ENCODE data around the gene ELOVL1. TPM values are rescaled to one million over a fixed set of nuclear protein-coding genes. Genes with fewer than 3 reads are reported as not detected.

Gene ELOVL1
- polyA plus RNA-seq, 2 donors, result 123 to 264 TPM

- no peaks in the 10 kb centered on the region for H3K4me1 ChIP-seq (ENCODE audit: control insufficient read depth in 2 of 2, insufficient read depth in 2 of 2, low read length in 1 of 2)
- 91 to 93% methylated on average over 16 of the region's 16 CpGs for WGBS, 2 donors
- no peaks in the 10 kb centered on the region for H3K9me3 ChIP-seq (ENCODE audit: control insufficient read depth in 2 of 2, insufficient read depth in 1 of 2, low read depth in 1 of 2, low read length in 1 of 2)
- no peak overlapping the region for H3K27ac ChIP-seq (ENCODE audit: low read depth in 2 of 2, low read length in 1 of 2)
- no peak overlapping the region for H3K4me3 ChIP-seq (ENCODE audit: low read depth in 1 of 2, low read length in 2 of 2)
- H3K27me3 ChIP-seq (ENCODE audit: control insufficient read depth in 1 of 2, insufficient read depth in 2 of 2, low read length in 2 of 2), result no peaks in the 10 kb centered on the region
- H3K36me3 ChIP-seq (ENCODE audit: control insufficient read depth in 2 of 2, insufficient read depth in 2 of 2, low read length in 1 of 2), result no peaks in the 10 kb centered on the region
Measured at GRCh38 chr1:43321331-43321891, 46.4 kb downstream of the ELOVL1 start.

DNA sequence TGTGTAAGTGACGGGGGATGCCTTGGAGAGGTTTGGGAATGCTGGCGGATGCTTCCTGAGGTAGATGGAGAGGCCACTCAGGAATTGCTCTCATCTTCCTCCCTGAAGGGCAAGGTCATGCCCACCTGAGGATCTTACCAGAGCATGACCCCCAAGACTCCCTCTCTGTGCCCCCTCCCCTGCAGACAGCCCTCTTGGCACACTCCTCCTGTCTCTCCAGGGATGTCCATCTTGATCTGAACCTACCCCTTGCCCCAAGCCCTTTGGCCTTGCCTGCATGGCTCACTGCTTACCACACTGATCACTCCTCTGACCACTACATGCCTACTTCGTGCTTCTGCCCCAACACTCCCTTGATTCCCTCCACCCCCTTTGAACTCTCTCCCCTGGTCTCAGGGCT lies 48.0 kb downstream of the ELOVL1 start:
- Histone ChIP-seq H3K27me3 (ENCODE audit: control insufficient read depth in 1 of 2, insufficient read depth in 2 of 2, low read length in 2 of 2) (no peaks in the 10 kb centered on the region), H3K4me3 (ENCODE audit: low read depth in 1 of 2, low read length in 2 of 2) (no peak overlapping the region), H3K27ac (ENCODE audit: low read depth in 2 of 2, low read length in 1 of 2) (no peak overlapping the region), H3K4me1 (ENCODE audit: control insufficient read depth in 2 of 2, insufficient read depth in 2 of 2, low read length in 1 of 2) (no peaks in the 10 kb centered on the region), H3K9me3 (ENCODE audit: control insufficient read depth in 2 of 2, insufficient read depth in 1 of 2, low read depth in 1 of 2, low read length in 1 of 2) (no peaks in the 10 kb centered on the region), H3K36me3 (ENCODE audit: control insufficient read depth in 2 of 2, insufficient read depth in 2 of 2, low read length in 1 of 2) (no peaks in the 10 kb centered on the region)
- WGBS, 2 donors, result 67 to 76% methylated on average over 3 of the region's 3 CpGs

- Histone ChIP-seq H3K36me3 (ENCODE audit: control insufficient read depth in 2 of 2, insufficient read depth in 2 of 2, low read length in 1 of 2) (no peaks in the 10 kb centered on the region), H3K9me3 (ENCODE audit: control insufficient read depth in 2 of 2, insufficient read depth in 1 of 2, low read depth in 1 of 2, low read length in 1 of 2) (no peaks in the 10 kb centered on the region), H3K4me3 (ENCODE audit: low read depth in 1 of 2, low read length in 2 of 2) (no peak overlapping the region), H3K4me1 (ENCODE audit: control insufficient read depth in 2 of 2, insufficient read depth in 2 of 2, low read length in 1 of 2) (no peaks in the 10 kb centered on the region), H3K27ac (ENCODE audit: low read depth in 2 of 2, low read length in 1 of 2) (no peak overlapping the region), H3K27me3 (ENCODE audit: control insufficient read depth in 1 of 2, insufficient read depth in 2 of 2, low read length in 2 of 2) (no peaks in the 10 kb centered on the region)
- 92 to 94% methylated on average over 5 of the region's 5 CpGs for WGBS, 2 donors
Measured at GRCh38 chr1:43319288-43319687, 48.5 kb downstream of the ELOVL1 start.

DNA sequence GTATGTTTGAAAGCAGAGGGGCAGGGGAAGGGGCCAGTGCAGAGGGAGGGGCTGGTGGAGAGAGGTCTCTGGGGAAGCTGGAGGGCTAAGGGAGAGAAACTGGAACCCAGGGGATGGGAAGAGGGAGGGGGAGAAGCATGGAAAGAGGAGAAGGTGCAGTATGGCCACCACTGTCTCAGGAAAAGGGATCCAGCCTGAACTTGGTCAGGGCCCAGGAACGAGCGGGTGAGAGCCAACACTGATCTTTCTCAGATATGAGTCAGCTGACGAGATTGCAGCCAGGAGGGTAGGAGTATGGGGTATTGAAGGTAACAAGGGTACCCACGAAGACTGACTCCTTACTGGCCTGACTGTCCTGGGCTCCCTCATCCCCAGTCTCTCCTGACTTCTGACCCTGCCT lies 49.0 kb downstream of the ELOVL1 start:
- H3K27ac ChIP-seq (ENCODE audit: low read depth in 2 of 2, low read length in 1 of 2), result no peak overlapping the region
- no peaks in the 10 kb centered on the region for H3K27me3 ChIP-seq (ENCODE audit: control insufficient read depth in 1 of 2, insufficient read depth in 2 of 2, low read length in 2 of 2)
- whole genome bisulfite sequencing, 2 donors, result 65 to 67% methylated on average over 4 of the region's 4 CpGs
- H3K4me3 ChIP-seq (ENCODE audit: low read depth in 1 of 2, low read length in 2 of 2), result no peak overlapping the region
- H3K9me3 ChIP-seq (ENCODE audit: control insufficient read depth in 2 of 2, insufficient read depth in 1 of 2, low read depth in 1 of 2, low read length in 1 of 2), result no peaks in the 10 kb centered on the region
- no peaks in the 10 kb centered on the region for H3K4me1 ChIP-seq (ENCODE audit: control insufficient read depth in 2 of 2, insufficient read depth in 2 of 2, low read length in 1 of 2)
- H3K36me3 ChIP-seq (ENCODE audit: control insufficient read depth in 2 of 2, insufficient read depth in 2 of 2, low read length in 1 of 2), result no peaks in the 10 kb centered on the region

GRCh38 chr1:43317817-43318471 lies 49.9 kb downstream of the ELOVL1 start:
- Histone ChIP-seq H3K9me3 (ENCODE audit: control insufficient read depth in 2 of 2, insufficient read depth in 1 of 2, low read depth in 1 of 2, low read length in 1 of 2) (no peaks in the 10 kb centered on the region), H3K4me1 (ENCODE audit: control insufficient read depth in 2 of 2, insufficient read depth in 2 of 2, low read length in 1 of 2) (no peaks in the 10 kb centered on the region), H3K27me3 (ENCODE audit: control insufficient read depth in 1 of 2, insufficient read depth in 2 of 2, low read length in 2 of 2) (no peaks in the 10 kb centered on the region), H3K27ac (ENCODE audit: low read depth in 2 of 2, low read length in 1 of 2) (no peak overlapping the region), H3K36me3 (ENCODE audit: control insufficient read depth in 2 of 2, insufficient read depth in 2 of 2, low read length in 1 of 2) (no peaks in the 10 kb centered on the region), H3K4me3 (ENCODE audit: low read depth in 1 of 2, low read length in 2 of 2) (no peak overlapping the region)
- 82 to 84% methylated on average over 15 of the region's 15 CpGs for WGBS, 2 donors

DNA sequence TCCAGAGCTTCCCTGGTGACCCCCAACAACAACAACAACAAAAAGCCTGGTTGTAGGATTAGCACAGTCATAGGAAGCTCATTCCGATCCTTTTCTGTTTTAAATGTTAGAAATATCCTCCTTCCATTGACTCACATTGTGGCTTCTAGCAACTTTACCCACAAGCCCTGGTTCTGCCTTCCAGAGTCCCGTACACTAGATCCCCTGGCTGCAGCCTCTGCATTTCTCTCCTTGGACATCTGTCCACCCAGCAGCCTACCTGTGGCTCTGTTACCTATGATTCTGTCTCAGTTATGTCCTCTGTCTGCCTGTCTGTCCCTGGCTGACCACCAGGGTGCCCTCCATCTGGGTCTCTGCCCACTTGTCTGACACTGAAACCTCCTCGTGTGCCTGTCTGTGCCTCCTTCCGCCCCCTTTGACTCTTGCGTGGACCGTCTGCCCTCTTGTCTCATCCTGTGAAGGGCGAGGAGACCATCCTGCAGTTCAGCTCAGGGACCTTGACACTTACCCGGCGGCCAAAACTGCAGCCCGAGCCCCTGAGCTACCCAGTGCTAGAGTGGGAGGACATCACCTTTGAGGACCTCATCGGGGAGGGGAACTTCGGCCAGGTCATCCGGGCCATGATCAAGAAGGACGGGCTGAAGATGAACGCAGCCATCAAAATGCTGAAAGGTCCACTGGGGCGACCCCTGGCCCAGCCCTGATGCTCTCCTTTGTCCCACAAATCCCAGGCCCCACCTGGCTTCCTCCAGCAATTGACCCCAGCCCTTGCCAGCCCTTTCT lies 50.9 kb downstream of the ELOVL1 start:
- H3K9me3 ChIP-seq (ENCODE audit: control insufficient read depth in 2 of 2, insufficient read depth in 1 of 2, low read depth in 1 of 2, low read length in 1 of 2), result peaks cover 0 to 3% of the 10 kb centered on the region in 2 donors
- no peak overlapping the region for H3K27ac ChIP-seq (ENCODE audit: low read depth in 2 of 2, low read length in 1 of 2)
- no peaks in the 10 kb centered on the region for H3K4me1 ChIP-seq (ENCODE audit: control insufficient read depth in 2 of 2, insufficient read depth in 2 of 2, low read length in 1 of 2)
- H3K36me3 ChIP-seq (ENCODE audit: control insufficient read depth in 2 of 2, insufficient read depth in 2 of 2, low read length in 1 of 2), result no peaks in the 10 kb centered on the region
- 88% methylated on average over 16 of the region's 16 CpGs for WGBS, 2 donors
- H3K4me3 ChIP-seq (ENCODE audit: low read depth in 1 of 2, low read length in 2 of 2), result no peak overlapping the region
- H3K27me3 ChIP-seq (ENCODE audit: control insufficient read depth in 1 of 2, insufficient read depth in 2 of 2, low read length in 2 of 2), result no peaks in the 10 kb centered on the region

DNA sequence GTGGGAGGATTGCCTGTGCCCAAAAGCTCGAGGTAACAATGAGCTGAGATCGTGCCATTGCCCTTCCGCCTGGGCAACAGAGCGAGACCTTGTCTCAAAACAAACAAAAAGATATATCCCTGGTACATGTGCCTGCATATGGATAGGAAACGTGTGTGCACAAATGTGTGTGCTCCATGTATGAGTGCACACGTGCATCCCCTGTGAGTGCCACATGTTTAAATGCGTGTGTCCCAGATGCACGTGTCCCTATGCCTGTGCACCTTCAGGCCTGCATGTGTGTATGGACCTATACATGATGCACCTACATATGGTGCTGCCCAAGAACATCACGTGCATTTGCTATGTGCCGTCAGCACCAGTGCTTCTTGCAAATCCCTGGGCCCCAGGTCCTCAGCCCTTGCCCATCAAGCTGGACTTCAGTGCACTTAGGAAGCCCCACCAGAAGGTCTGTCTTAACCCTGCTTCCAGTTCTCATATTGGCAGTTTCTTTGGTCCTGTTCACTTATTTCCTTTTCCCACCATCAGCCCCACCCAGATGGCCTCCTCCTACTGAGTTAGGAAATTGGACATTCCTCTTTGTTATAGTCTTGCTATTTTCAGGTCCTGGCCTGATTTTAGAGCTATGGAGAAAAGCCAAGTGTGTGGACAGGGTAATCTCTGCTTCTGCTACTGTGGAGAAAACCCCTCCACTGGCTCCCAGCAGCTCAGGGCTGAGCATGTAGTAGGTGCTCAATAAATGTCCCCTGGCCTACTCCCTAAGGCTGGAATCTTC lies 51.7 kb downstream of the ELOVL1 start:
- Histone ChIP-seq H3K27me3 (ENCODE audit: control insufficient read depth in 1 of 2, insufficient read depth in 2 of 2, low read length in 2 of 2) (no peaks in the 10 kb centered on the region), H3K4me1 (ENCODE audit: control insufficient read depth in 2 of 2, insufficient read depth in 2 of 2, low read length in 1 of 2) (no peaks in the 10 kb centered on the region), H3K9me3 (ENCODE audit: control insufficient read depth in 2 of 2, insufficient read depth in 1 of 2, low read depth in 1 of 2, low read length in 1 of 2) (peaks cover 0 to 3% of the 10 kb centered on the region in 2 donors), H3K27ac (ENCODE audit: low read depth in 2 of 2, low read length in 1 of 2) (no peak overlapping the region), H3K36me3 (ENCODE audit: control insufficient read depth in 2 of 2, insufficient read depth in 2 of 2, low read length in 1 of 2) (no peaks in the 10 kb centered on the region), H3K4me3 (ENCODE audit: low read depth in 1 of 2, low read length in 2 of 2) (no peak overlapping the region)
- 87 to 92% methylated on average over 10 of the region's 10 CpGs for WGBS, 2 donors

- 80 to 87% methylated on average over 3 of the region's 3 CpGs for WGBS, 2 donors
- no peaks in the 10 kb centered on the region for H3K27me3 ChIP-seq (ENCODE audit: control insufficient read depth in 1 of 2, insufficient read depth in 2 of 2, low read length in 2 of 2)
- H3K27ac ChIP-seq (ENCODE audit: low read depth in 2 of 2, low read length in 1 of 2), result no peak overlapping the region
- H3K4me1 ChIP-seq (ENCODE audit: control insufficient read depth in 2 of 2, insufficient read depth in 2 of 2, low read length in 1 of 2), result no peaks in the 10 kb centered on the region
- H3K9me3 ChIP-seq (ENCODE audit: control insufficient read depth in 2 of 2, insufficient read depth in 1 of 2, low read depth in 1 of 2, low read length in 1 of 2), result peaks cover 0 to 3% of the 10 kb centered on the region in 2 donors
- H3K4me3 ChIP-seq (ENCODE audit: low read depth in 1 of 2, low read length in 2 of 2), result no peak overlapping the region
- no peaks in the 10 kb centered on the region for H3K36me3 ChIP-seq (ENCODE audit: control insufficient read depth in 2 of 2, insufficient read depth in 2 of 2, low read length in 1 of 2)
Measured at GRCh38 chr1:43315481-43315880, 52.3 kb downstream of the ELOVL1 start.

- Histone ChIP-seq H3K9me3 (ENCODE audit: control insufficient read depth in 2 of 2, insufficient read depth in 1 of 2, low read depth in 1 of 2, low read length in 1 of 2) (peaks cover 0 to 3% of the 10 kb centered on the region in 2 donors), H3K36me3 (ENCODE audit: control insufficient read depth in 2 of 2, insufficient read depth in 2 of 2, low read length in 1 of 2) (no peaks in the 10 kb centered on the region), H3K27me3 (ENCODE audit: control insufficient read depth in 1 of 2, insufficient read depth in 2 of 2, low read length in 2 of 2) (no peaks in the 10 kb centered on the region), H3K27ac (ENCODE audit: low read depth in 2 of 2, low read length in 1 of 2) (no peak overlapping the region), H3K4me3 (ENCODE audit: low read depth in 1 of 2, low read length in 2 of 2) (no peak overlapping the region), H3K4me1 (ENCODE audit: control insufficient read depth in 2 of 2, insufficient read depth in 2 of 2, low read length in 1 of 2) (no peaks in the 10 kb centered on the region)
- 93 to 95% methylated on average over 5 of the region's 5 CpGs for WGBS, 2 donors
Measured at GRCh38 chr1:43314233-43314632, 53.6 kb downstream of the ELOVL1 start.

Data from esophagus (tissue), 2 donors.